Sigmoid colon (tissue), 4 donors: ENCODE data around the gene SPATA31D3.

Experiments used
- CTCF ChIP-seq, 4 experiments: fragments of 450-650 bp in 3 of 4; fragments of 200-600 bp in 1 of 4; IDR thresholded peaks; one replicate each; pipeline ENCODE4 v1.5.1; 2016 to 2019; ENCODE audit warnings: antibody characterized with exemption in 4 of 4, mild to moderate bottlenecking in 3 of 4, moderate library complexity in 2 of 4
- EP300 ChIP-seq, 4 donors: sonication (generic); formaldehyde crosslinking; IDR thresholded peaks; one replicate each; pipeline ENCODE4 v1.6.1; 2017; ENCODE audit warnings: antibody characterized with exemption in 4 of 4
- POLR2A ChIP-seq, 2 donors: fragments of 450-650 bp; IDR thresholded peaks; one replicate each; pipeline ENCODE4 v1.6.1; 2016; ENCODE audit warnings: antibody characterized with exemption in 2 of 2, mild to moderate bottlenecking in 2 of 2, moderate library complexity in 2 of 2

- TF ChIP-seq EP300 (IDR thresholded peaks at IDR 0.05) (no peak), CTCF (IDR thresholded peaks at IDR 0.05) (no peak), POLR2A (IDR thresholded peaks at IDR 0.05) (no peak)
Observed at GRCh38 chr9:81974764-81975163, 31.5 kb downstream of the SPATA31D3 start.
